Liver (tissue), 9 donors: ENCODE results near the gene RCN2. TPM values are rescaled to one million over a fixed set of nuclear protein-coding genes. Genes with fewer than 3 reads are reported as not detected.

ENCODE experiments used
- DNase-seq: peaks from one replicate; pipeline ENCODE4 v3.0.0-alpha.2; 2017; ENCODE audit warnings: low spot score
- H3K27ac ChIP-seq, 2 donors: one replicate each; pipeline ENCODE4 v1.7.0; 2013; ENCODE audit warnings: inconsistent platforms in 2 of 2, low read length in 2 of 2, control low read depth in 1 of 2, low read depth in 1 of 2, mild to moderate bottlenecking in 1 of 2
- H3K27me3 ChIP-seq, 4 donors: one replicate each; pipeline versions ENCODE4 v1.6.1 to v1.7.0; 2013; ENCODE audit warnings: low read length in 3 of 4, inconsistent platforms in 1 of 4, mild to moderate bottlenecking in 1 of 4, moderate library complexity in 1 of 4; ENCODE audit not compliant: control insufficient read depth in 4 of 4, insufficient read depth in 4 of 4
- H3K36me3 ChIP-seq, 4 donors: one replicate each; pipeline versions ENCODE4 v1.6.1 to v1.7.0; 2013; ENCODE audit warnings: low read length in 3 of 4, mild to moderate bottlenecking in 3 of 4, low read depth in 1 of 4, moderate library complexity in 1 of 4; ENCODE audit not compliant: control insufficient read depth in 4 of 4, insufficient read depth in 3 of 4
- H3K4me1 ChIP-seq, 4 donors: one replicate each; pipeline versions ENCODE4 v1.6.1 to v1.7.0; 2013; ENCODE audit warnings: low read length in 3 of 4, mild to moderate bottlenecking in 3 of 4, moderate library complexity in 1 of 4; ENCODE audit not compliant: control insufficient read depth in 4 of 4, insufficient read depth in 4 of 4
- H3K4me3 ChIP-seq, 3 donors: one replicate each; pipeline versions ENCODE4 v1.6.1 to v1.7.0; 2013; ENCODE audit warnings: low read length in 3 of 3, control low read depth in 1 of 3, low read depth in 1 of 3, mild to moderate bottlenecking in 1 of 3
- H3K9ac ChIP-seq, 2 donors: one replicate each; pipeline ENCODE4 v1.7.0; 2013; ENCODE audit warnings: low read length in 2 of 2, mild to moderate bottlenecking in 2 of 2, moderate library complexity in 2 of 2, control low read depth in 1 of 2, low read depth in 1 of 2
- H3K9me3 ChIP-seq, 4 donors: one replicate each; pipeline versions ENCODE4 v1.6.1 to v1.7.0; 2013; ENCODE audit warnings: low read length in 3 of 4; ENCODE audit not compliant: control insufficient read depth in 4 of 4
- ATF3 ChIP-seq: IDR thresholded peaks from 2 replicates; pipeline ENCODE4 v1.6.1; 2016; ENCODE audit warnings: antibody characterized with exemption
- CTCF ChIP-seq: fragments of 150-350 bp; IDR thresholded peaks from 2 replicates; pipeline ENCODE4 v1.5.1; 2017; ENCODE audit warnings: improper control_type of control experiment, low read depth, low read length; ENCODE audit not compliant: missing input control
- EGR1 ChIP-seq, 2 donors: IDR thresholded peaks; 2 replicates each; pipeline ENCODE4 v1.6.1; 2016 to 2018; ENCODE audit warnings: antibody characterized with exemption in 2 of 2, low read depth in 2 of 2
- FOXA1 ChIP-seq: IDR thresholded peaks from 2 replicates; pipeline ENCODE4 v1.6.1; 2016; ENCODE audit warnings: antibody characterized with exemption
- FOXA2 ChIP-seq: IDR thresholded peaks from 2 replicates; pipeline ENCODE4 v1.6.1; 2016; ENCODE audit warnings: antibody characterized with exemption
- GABPA ChIP-seq, 2 donors: IDR thresholded peaks in 1 of 2; conservative IDR thresholded peaks in 1 of 2; 2 replicates each; pipeline ENCODE4 v1.6.1; 2016; ENCODE audit warnings: antibody characterized with exemption in 2 of 2, mild to moderate bottlenecking in 1 of 2, moderate library complexity in 1 of 2
- HNF4A ChIP-seq, 2 donors: conservative IDR thresholded peaks; 2 replicates each; pipeline ENCODE4 v1.6.1; 2016; ENCODE audit warnings: antibody characterized with exemption in 2 of 2, mild to moderate bottlenecking in 2 of 2
- HNF4G ChIP-seq: IDR thresholded peaks from 2 replicates; pipeline ENCODE4 v1.6.1; 2016; ENCODE audit warnings: antibody characterized with exemption
- JUND ChIP-seq, 2 donors: IDR thresholded peaks; 2 replicates each; pipeline ENCODE4 v1.6.1; 2016; ENCODE audit warnings: antibody characterized with exemption in 2 of 2
- NR2F2 ChIP-seq: IDR thresholded peaks from 2 replicates; pipeline ENCODE4 v1.6.1; 2016; ENCODE audit warnings: antibody characterized with exemption
- RAD21 ChIP-seq, 2 donors: IDR thresholded peaks; 2 replicates each; pipeline ENCODE4 v1.6.1; 2016; ENCODE audit warnings: antibody characterized with exemption in 2 of 2, mild to moderate bottlenecking in 2 of 2
- RXRA ChIP-seq, 2 donors: IDR thresholded peaks; 2 replicates each; pipeline ENCODE4 v1.6.1; 2017 to 2018; ENCODE audit warnings: antibody characterized with exemption in 2 of 2, mild to moderate bottlenecking in 1 of 2
- SP1 ChIP-seq: IDR thresholded peaks from 2 replicates; pipeline ENCODE4 v1.6.1; 2018; ENCODE audit warnings: antibody characterized with exemption, mild to moderate bottlenecking
- TAF1 ChIP-seq: conservative IDR thresholded peaks from 2 replicates; pipeline ENCODE4 v1.6.1; 2016; ENCODE audit warnings: antibody characterized with exemption, mild to moderate bottlenecking
- YY1 ChIP-seq: IDR thresholded peaks from 2 replicates; pipeline ENCODE4 v1.6.1; 2016; ENCODE audit warnings: antibody characterized with exemption, mild to moderate bottlenecking
- ZBTB33 ChIP-seq: IDR thresholded peaks from 2 replicates; pipeline ENCODE4 v1.6.1; 2016; ENCODE audit warnings: antibody characterized with exemption
- WGBS: extraction: QIAGEN DNeasy Blood & Tissue Kit; methylation state at CpG from one replicate; pipeline ENCODE4 v1.1.7; 2013; 5-methylcytosine and 5-hydroxymethylcytosine counted together
- polyA plus RNA-seq, 2 donors: library from polyadenylated mRNA; stranded (reverse) in 1 of 2; unstranded in 1 of 2; fragments of 200-250 nt in 1 of 2; fragments of >200 nt in 1 of 2; fragmentation: Nextera tagmentation in 1 of 2; extraction: Ambion mirVana in 1 of 2; gene quantifications; one replicate each; pipeline versions ENCODE4 v1.2.1 to v1.2.3, GENCODE V29; 2013 to 2015
- total RNA-seq, 2 donors: library from RNA; depleted of rRNA; stranded (reverse); fragments of >200 nt; gene quantifications; one replicate each; pipeline ENCODE4 v1.2.3, GENCODE V29; 2014
- TF ChIP-seq, protein P1 (sequence below): IDR thresholded peaks from 2 replicates; pipeline ENCODE4 v1.6.1; 2016; ENCODE audit warnings: antibody characterized with exemption
- TF ChIP-seq, protein P2 (sequence below): IDR thresholded peaks from 2 replicates; pipeline ENCODE4 v1.6.1; 2016; ENCODE audit warnings: antibody characterized with exemption, mild to moderate bottlenecking
- donor health status: healthy.
- donor health status: healthy.
- donor health status: healthy.
- donor health status: healthy.
- donor health status: healthy.

The RCN2 gene
- total and polyA plus RNA-seq, 4 donors = 8.7 to 28.2 (median 15.1) TPM

DNA sequence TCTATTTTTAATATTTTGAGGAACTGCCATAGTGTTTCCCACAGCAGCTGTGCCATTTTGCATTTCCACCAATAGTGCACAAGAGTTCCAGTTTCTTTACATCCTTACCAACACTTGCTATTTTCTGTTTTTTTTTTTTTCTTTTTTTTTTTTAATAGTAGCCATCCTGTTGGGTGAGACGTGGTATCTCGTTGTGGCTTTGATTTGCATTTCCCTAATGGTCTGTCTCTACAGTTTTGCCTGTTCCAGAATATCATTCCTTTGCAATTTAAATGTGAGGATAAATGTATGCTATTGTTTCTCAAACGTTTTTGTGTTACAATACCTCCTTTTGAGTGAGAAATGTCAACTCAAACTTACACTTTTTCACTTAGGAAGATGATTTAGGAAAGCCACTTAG, 22.4 kb downstream of the RCN2 start:
- peaks cover 0 to 8% (median 3%) of the 10 kb centered on the region in 4 donors for H3K36me3 ChIP-seq
- no peak overlapping the region for H3K9ac ChIP-seq
- 61% methylated on average over 3 of the region's 3 CpGs for WGBS
- H3K27ac ChIP-seq = no peak overlapping the region
- no peak overlapping the region for H3K4me3 ChIP-seq
- H3K9me3 ChIP-seq = no peaks in the 10 kb centered on the region
- no peaks in the 10 kb centered on the region for H3K4me1 ChIP-seq
- TF ChIP-seq FOXA2 (no peak), RXRA (IDR thresholded peaks at IDR 0.05) (no peak)
- DNase-seq = no peak
- no peaks in the 10 kb centered on the region for H3K27me3 ChIP-seq

GRCh38 chr15:76954744-76955143, 23.2 kb downstream of the RCN2 start:
- 81% methylated on average over 2 of the region's 2 CpGs for WGBS
- no peak for DNase-seq
- Histone ChIP-seq H3K27me3 (no peaks in the 10 kb centered on the region), H3K4me1 (no peaks in the 10 kb centered on the region), H3K9ac (no peak overlapping the region), H3K9me3 (no peaks in the 10 kb centered on the region), H3K27ac (no peak overlapping the region), H3K36me3 (peaks cover 0 to 8% (median 3%) of the 10 kb centered on the region in 4 donors), H3K4me3 (no peak overlapping the region)
- TF ChIP-seq YY1 = no peak
- TF ChIP-seq TAF1 = no peak
- TF ChIP-seq, protein P1, sequence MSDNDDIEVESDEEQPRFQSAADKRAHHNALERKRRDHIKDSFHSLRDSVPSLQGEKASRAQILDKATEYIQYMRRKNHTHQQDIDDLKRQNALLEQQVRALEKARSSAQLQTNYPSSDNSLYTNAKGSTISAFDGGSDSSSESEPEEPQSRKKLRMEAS = no peak
- TF ChIP-seq RAD21 (IDR thresholded peaks at IDR 0.05) = no peak
- no peak for TF ChIP-seq GABPA (IDR thresholded peaks at IDR 0.05 in 1 of 2, conservative IDR thresholded peaks at IDR 0.05 in 1 of 2)
- TF ChIP-seq, protein P2, sequence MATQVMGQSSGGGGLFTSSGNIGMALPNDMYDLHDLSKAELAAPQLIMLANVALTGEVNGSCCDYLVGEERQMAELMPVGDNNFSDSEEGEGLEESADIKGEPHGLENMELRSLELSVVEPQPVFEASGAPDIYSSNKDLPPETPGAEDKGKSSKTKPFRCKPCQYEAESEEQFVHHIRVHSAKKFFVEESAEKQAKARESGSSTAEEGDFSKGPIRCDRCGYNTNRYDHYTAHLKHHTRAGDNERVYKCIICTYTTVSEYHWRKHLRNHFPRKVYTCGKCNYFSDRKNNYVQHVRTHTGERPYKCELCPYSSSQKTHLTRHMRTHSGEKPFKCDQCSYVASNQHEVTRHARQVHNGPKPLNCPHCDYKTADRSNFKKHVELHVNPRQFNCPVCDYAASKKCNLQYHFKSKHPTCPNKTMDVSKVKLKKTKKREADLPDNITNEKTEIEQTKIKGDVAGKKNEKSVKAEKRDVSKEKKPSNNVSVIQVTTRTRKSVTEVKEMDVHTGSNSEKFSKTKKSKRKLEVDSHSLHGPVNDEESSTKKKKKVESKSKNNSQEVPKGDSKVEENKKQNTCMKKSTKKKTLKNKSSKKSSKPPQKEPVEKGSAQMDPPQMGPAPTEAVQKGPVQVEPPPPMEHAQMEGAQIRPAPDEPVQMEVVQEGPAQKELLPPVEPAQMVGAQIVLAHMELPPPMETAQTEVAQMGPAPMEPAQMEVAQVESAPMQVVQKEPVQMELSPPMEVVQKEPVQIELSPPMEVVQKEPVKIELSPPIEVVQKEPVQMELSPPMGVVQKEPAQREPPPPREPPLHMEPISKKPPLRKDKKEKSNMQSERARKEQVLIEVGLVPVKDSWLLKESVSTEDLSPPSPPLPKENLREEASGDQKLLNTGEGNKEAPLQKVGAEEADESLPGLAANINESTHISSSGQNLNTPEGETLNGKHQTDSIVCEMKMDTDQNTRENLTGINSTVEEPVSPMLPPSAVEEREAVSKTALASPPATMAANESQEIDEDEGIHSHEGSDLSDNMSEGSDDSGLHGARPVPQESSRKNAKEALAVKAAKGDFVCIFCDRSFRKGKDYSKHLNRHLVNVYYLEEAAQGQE = no peak
- no peak for TF ChIP-seq RXRA (IDR thresholded peaks at IDR 0.05)
- TF ChIP-seq HNF4A (conservative IDR thresholded peaks at IDR 0.05) = no peak
- TF ChIP-seq EGR1 (IDR thresholded peaks at IDR 0.05; ENCODE audit: low read depth in 2 of 2) = no peak
- TF ChIP-seq CTCF = no peak
- no peak for TF ChIP-seq ZBTB33
- no peak for TF ChIP-seq ATF3
- TF ChIP-seq FOXA1 = no peak
- TF ChIP-seq JUND (IDR thresholded peaks at IDR 0.05) = no peak
- no peak for TF ChIP-seq NR2F2
- TF ChIP-seq HNF4G = no peak
- TF ChIP-seq SP1 = no peak
- TF ChIP-seq FOXA2 = no peak
